Measurements from ENCODE around the gene NPHP4. TPM values are rescaled to one million over a fixed set of nuclear protein-coding genes. Genes with fewer than 3 reads are reported as not detected.

Gene NPHP4
- total RNA-seq, 2 experiments from 2014 or later, result 6.2 to 7.7 TPM

- H3K9me3 ChIP-seq (ENCODE audit: control insufficient read depth in 1 of 2, insufficient read depth in 1 of 2, low read length in 2 of 2), result no peaks in the 10 kb centered on the region
- TF ChIP-seq CTCF (IDR thresholded peaks at IDR 0.05), result no peak
- Mint-ChIP-seq H3K4me3 (no peak overlapping the region), H3K27ac (no peak overlapping the region), H3K4me1 (ENCODE audit: low read depth) (no peaks in the 10 kb centered on the region), H3K27me3 (no peaks in the 10 kb centered on the region), H3K36me3 (ENCODE audit: low read depth) (no peaks in the 10 kb centered on the region), H3K9me3 (no peaks in the 10 kb centered on the region)
- no peaks in the 10 kb centered on the region for H3K27me3 ChIP-seq (ENCODE audit: control insufficient read depth in 1 of 2, insufficient read depth in 2 of 2, low read length in 2 of 2)
- H3K27ac ChIP-seq (ENCODE audit: low read depth in 1 of 2, low read length in 2 of 2), result no peak overlapping the region
- no peak for ATAC-seq (ENCODE audit: poor library complexity)
- no peak overlapping the region for H3K4me3 ChIP-seq (ENCODE audit: low read length)
- intact Hi-C loops (cut with DNase I, micrococcal nuclease), result no loop called here
- H3K36me3 ChIP-seq (ENCODE audit: insufficient read depth, low read length), result peaks cover 5% of the 10 kb centered on the region
- no peak for DNase-seq
- no peaks in the 10 kb centered on the region for H3K4me1 ChIP-seq (ENCODE audit: insufficient read depth, low read length)
- ChIA-PET CTCF (interaction anchor here (0.7 kb wide), 1 partner anchor 531 kb away, joined by 5 read pairs; no protein-coding TSS in a partner anchor), POLR2A (no interaction called here)
These were observed 101.7 kb downstream of the NPHP4 start for GRCh38 chr1:5890346-5891106.

- no peak overlapping the region for H3K4me3 Mint-ChIP-seq
- intact Hi-C loops (cut with DNase I, micrococcal nuclease), result no loop called here
- POLR2A ChIA-PET, result no interaction called here
- CTCF ChIA-PET, result interaction anchor here (0.7 kb wide), 1 partner anchor 531 kb away, joined by 5 read pairs; no protein-coding TSS in a partner anchor
- H3K4me1 Mint-ChIP-seq (ENCODE audit: low read depth), result no peaks in the 10 kb centered on the region
- no peak overlapping the region for H3K4me3 ChIP-seq (ENCODE audit: low read length)
- H3K27me3 Mint-ChIP-seq, result no peaks in the 10 kb centered on the region
- H3K27ac Mint-ChIP-seq, result no peak overlapping the region
- no peaks in the 10 kb centered on the region for H3K4me1 ChIP-seq (ENCODE audit: insufficient read depth, low read length)
- H3K36me3 ChIP-seq (ENCODE audit: insufficient read depth, low read length), result peaks cover 5% of the 10 kb centered on the region
- H3K36me3 Mint-ChIP-seq (ENCODE audit: low read depth), result no peaks in the 10 kb centered on the region
- no peaks in the 10 kb centered on the region for H3K9me3 Mint-ChIP-seq
- DNase-seq, result no peak
- H3K27me3 ChIP-seq (ENCODE audit: control insufficient read depth in 1 of 2, insufficient read depth in 2 of 2, low read length in 2 of 2), result no peaks in the 10 kb centered on the region
- no peak for ATAC-seq (ENCODE audit: poor library complexity)
- H3K27ac ChIP-seq (ENCODE audit: low read depth in 1 of 2, low read length in 2 of 2), result no peak overlapping the region
- H3K9me3 ChIP-seq (ENCODE audit: control insufficient read depth in 1 of 2, insufficient read depth in 1 of 2, low read length in 2 of 2), result no peaks in the 10 kb centered on the region
- TF ChIP-seq CTCF (IDR thresholded peaks at IDR 0.05), result no peak
These were observed 102.3 kb downstream of the NPHP4 start for GRCh38 chr1:5889901-5890300.

- no peaks in the 10 kb centered on the region for H3K27me3 ChIP-seq (ENCODE audit: control insufficient read depth in 1 of 2, insufficient read depth in 2 of 2, low read length in 2 of 2)
- Mint-ChIP-seq H3K36me3 (ENCODE audit: low read depth) (no peaks in the 10 kb centered on the region), H3K9me3 (no peaks in the 10 kb centered on the region), H3K4me1 (ENCODE audit: low read depth) (no peaks in the 10 kb centered on the region), H3K4me3 (no peak overlapping the region), H3K27me3 (no peaks in the 10 kb centered on the region), H3K27ac (no peak overlapping the region)
- H3K9me3 ChIP-seq (ENCODE audit: control insufficient read depth in 1 of 2, insufficient read depth in 1 of 2, low read length in 2 of 2), result no peaks in the 10 kb centered on the region
- H3K4me3 ChIP-seq (ENCODE audit: low read length), result no peak overlapping the region
- H3K36me3 ChIP-seq (ENCODE audit: insufficient read depth, low read length), result peaks cover 5% of the 10 kb centered on the region
- TF ChIP-seq CTCF (IDR thresholded peaks at IDR 0.05), result no peak
- H3K4me1 ChIP-seq (ENCODE audit: insufficient read depth, low read length), result no peaks in the 10 kb centered on the region
- ChIA-PET POLR2A (no interaction called here), CTCF (no interaction called here)
- intact Hi-C loops (cut with DNase I, micrococcal nuclease), result no loop called here
- no peak overlapping the region for H3K27ac ChIP-seq (ENCODE audit: low read depth in 1 of 2, low read length in 2 of 2)
- DNase-seq (no peak), ATAC-seq (ENCODE audit: poor library complexity) (no peak)
These were observed 102.8 kb downstream of the NPHP4 start for GRCh38 chr1:5889462-5889861.

All from CD4-positive, alpha-beta T cell (primary cell).